Peyer's patch (tissue), 4 donors: Measurements from ENCODE around the gene AIG1. TPM values are rescaled to one million over a fixed set of nuclear protein-coding genes. Genes with fewer than 3 reads are reported as not detected.

Experiments used
- DNase-seq, 3 donors: peaks; one replicate each; pipeline ENCODE4 v3.0.0-alpha.2; 2017 to 2019
- H3K27ac ChIP-seq, 4 donors: fragments of 200-600 bp; sonication (generic); one replicate each; pipeline ENCODE4 v1.5.1; 2016 to 2019
- H3K27me3 ChIP-seq, 2 donors: fragments of 200-600 bp; sonication (generic); one replicate each; pipeline ENCODE4 v1.5.1; 2019
- H3K36me3 ChIP-seq, 3 donors: fragments of 200-600 bp; sonication (generic); one replicate each; pipeline ENCODE4 v1.5.1; 2016 to 2019
- H3K4me1 ChIP-seq, 4 donors: fragments of 200-600 bp; sonication (generic); one replicate each; pipeline ENCODE4 v1.5.1; 2016 to 2019
- H3K4me3 ChIP-seq, 4 donors: fragments of 200-600 bp; sonication (generic); 1 replicate in 3 of 4; 2 replicates in 1 of 4; pipeline ENCODE4 v1.5.1; 2016 to 2019; ENCODE audit warnings: mild to moderate bottlenecking in 1 of 4
- H3K9me3 ChIP-seq, 4 donors: fragments of 200-600 bp; sonication (generic); one replicate each; pipeline ENCODE4 v1.5.1; 2016 to 2019; ENCODE audit warnings: mild to moderate bottlenecking in 1 of 4
- CTCF ChIP-seq, 6 experiments: fragments of 450-650 bp in 4 of 6; fragments of 200-600 bp in 2 of 6; sonication (generic) in 1 of 6; IDR thresholded peaks; one replicate each; pipeline ENCODE4 v1.5.1; 2017 to 2019; ENCODE audit warnings: antibody characterized with exemption in 6 of 6, mild to moderate bottlenecking in 3 of 6, moderate library complexity in 1 of 6
- POLR2A ChIP-seq, 2 donors: fragments of 450-650 bp; IDR thresholded peaks; one replicate each; pipeline ENCODE4 v1.5.1; 2017; ENCODE audit warnings: antibody characterized with exemption in 2 of 2, mild to moderate bottlenecking in 2 of 2, moderate library complexity in 2 of 2
- total RNA-seq, 4 donors: library from RNA; depleted of rRNA; stranded (reverse); fragments of >200 nt; gene quantifications; one replicate each; pipeline ENCODE4 v1.1.0, GENCODE V29; 2016

The AIG1 gene
- total RNA-seq, 4 donors from 2014 or later: 9.1 to 133 (median 84.9) TPM

- Histone ChIP-seq H3K36me3 (no peaks in the 10 kb centered on the region), H3K4me3 (no peak overlapping the region), H3K27ac (no peak overlapping the region), H3K9me3 (no peaks in the 10 kb centered on the region), H3K27me3 (no peaks in the 10 kb centered on the region), H3K4me1 (no peaks in the 10 kb centered on the region)
- TF ChIP-seq POLR2A (IDR thresholded peaks at IDR 0.05): no peak
- no peak for DNase-seq
These were observed 47.4 kb downstream of the AIG1 start for GRCh38 chr6:143107911-143108761.

- no peaks in the 10 kb centered on the region for H3K9me3 ChIP-seq
- TF ChIP-seq POLR2A (IDR thresholded peaks at IDR 0.05): no peak
- no peak for TF ChIP-seq CTCF (IDR thresholded peaks at IDR 0.05)
- H3K4me1 ChIP-seq: no peaks in the 10 kb centered on the region
- DNase-seq: no peak
- H3K4me3 ChIP-seq: no peak overlapping the region
- no peaks in the 10 kb centered on the region for H3K36me3 ChIP-seq
- H3K27me3 ChIP-seq: no peaks in the 10 kb centered on the region
- no peak overlapping the region for H3K27ac ChIP-seq
These were observed 48.5 kb downstream of the AIG1 start for GRCh38 chr6:143109196-143109595.

GRCh38 chr6:143110572-143110971, 49.9 kb downstream of the AIG1 start:
- no peak overlapping the region for H3K27ac ChIP-seq
- no peaks in the 10 kb centered on the region for H3K27me3 ChIP-seq
- TF ChIP-seq POLR2A (IDR thresholded peaks at IDR 0.05): no peak
- no peaks in the 10 kb centered on the region for H3K36me3 ChIP-seq
- H3K4me1 ChIP-seq: no peaks in the 10 kb centered on the region
- DNase-seq: no peak
- no peaks in the 10 kb centered on the region for H3K9me3 ChIP-seq
- H3K4me3 ChIP-seq: no peak overlapping the region

GRCh38 chr6:143110996-143111395, 50.3 kb downstream of the AIG1 start:
- H3K27ac ChIP-seq: no peak overlapping the region
- H3K36me3 ChIP-seq: no peaks in the 10 kb centered on the region
- TF ChIP-seq POLR2A (IDR thresholded peaks at IDR 0.05) (no peak), CTCF (IDR thresholded peaks at IDR 0.05) (no peak)
- no peaks in the 10 kb centered on the region for H3K9me3 ChIP-seq
- DNase-seq: no peak
- no peak overlapping the region for H3K4me3 ChIP-seq
- H3K27me3 ChIP-seq: no peaks in the 10 kb centered on the region
- H3K4me1 ChIP-seq: no peaks in the 10 kb centered on the region

DNA sequence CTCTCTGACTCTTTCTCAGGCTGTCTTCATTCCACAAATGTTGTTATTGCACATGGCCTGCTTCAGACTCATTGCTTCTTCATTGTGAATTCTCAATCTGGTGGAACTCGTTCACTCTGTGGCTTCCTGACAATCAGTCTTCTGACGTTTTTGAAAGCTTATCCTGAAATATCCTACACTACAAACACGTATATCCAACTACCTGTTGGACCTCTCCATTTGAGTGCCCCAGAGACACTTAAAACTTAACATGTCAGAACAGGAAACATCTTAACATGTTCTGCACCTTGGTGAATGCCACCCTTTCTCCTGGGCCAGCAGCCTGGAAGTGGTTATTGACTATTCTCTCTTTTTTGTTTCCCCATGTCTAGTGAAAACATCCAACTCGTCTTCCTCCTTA, 50.8 kb downstream of the AIG1 start:
- no peak overlapping the region for H3K4me3 ChIP-seq
- no peaks in the 10 kb centered on the region for H3K9me3 ChIP-seq
- no peaks in the 10 kb centered on the region for H3K4me1 ChIP-seq
- H3K36me3 ChIP-seq: no peaks in the 10 kb centered on the region
- H3K27me3 ChIP-seq: no peaks in the 10 kb centered on the region
- H3K27ac ChIP-seq: no peak overlapping the region
- TF ChIP-seq POLR2A (IDR thresholded peaks at IDR 0.05) (no peak), CTCF (IDR thresholded peaks at IDR 0.05) (no peak)
- DNase-seq: no peak

GRCh38 chr6:143112084-143112768, 51.5 kb downstream of the AIG1 start:
- Histone ChIP-seq H3K36me3 (no peaks in the 10 kb centered on the region), H3K27me3 (no peaks in the 10 kb centered on the region), H3K4me1 (no peaks in the 10 kb centered on the region), H3K27ac (no peak overlapping the region), H3K9me3 (no peaks in the 10 kb centered on the region), H3K4me3 (no peak overlapping the region)
- TF ChIP-seq POLR2A (IDR thresholded peaks at IDR 0.05) (no peak), CTCF (IDR thresholded peaks at IDR 0.05) (no peak)
- DNase-seq: no peak
